IMR-90 (cell line): ENCODE data around the gene SH3RF3.

ENCODE experiments used
- CHD1 ChIP-seq: IDR thresholded peaks from 2 replicates; pipeline ENCODE4 v1.6.1; 2012; ENCODE audit warnings: low read depth, low read length, improper control_type of control experiment
- POLR2A ChIP-seq: IDR thresholded peaks from 2 replicates; pipeline ENCODE4 v1.6.1; 2012; ENCODE audit warnings: mild to moderate bottlenecking, low read depth, low read length
- RAD21 ChIP-seq: IDR thresholded peaks from 2 replicates; pipeline ENCODE4 v1.6.1; 2012; ENCODE audit warnings: low read length, improper control_type of control experiment
- SMC3 ChIP-seq: fragments of 150-350 bp; IDR thresholded peaks from 2 replicates; pipeline ENCODE4 v1.6.1; 2016; ENCODE audit warnings: low read depth, mild to moderate bottlenecking, antibody characterized with exemption, low read length, moderate library complexity
- TF ChIP-seq, protein P1 (sequence below): conservative IDR thresholded peaks from 2 replicates; pipeline ENCODE4 v1.5.1; 2012; ENCODE audit warnings: mild to moderate bottlenecking, low read depth, low read length, improper control_type of control experiment

DNA sequence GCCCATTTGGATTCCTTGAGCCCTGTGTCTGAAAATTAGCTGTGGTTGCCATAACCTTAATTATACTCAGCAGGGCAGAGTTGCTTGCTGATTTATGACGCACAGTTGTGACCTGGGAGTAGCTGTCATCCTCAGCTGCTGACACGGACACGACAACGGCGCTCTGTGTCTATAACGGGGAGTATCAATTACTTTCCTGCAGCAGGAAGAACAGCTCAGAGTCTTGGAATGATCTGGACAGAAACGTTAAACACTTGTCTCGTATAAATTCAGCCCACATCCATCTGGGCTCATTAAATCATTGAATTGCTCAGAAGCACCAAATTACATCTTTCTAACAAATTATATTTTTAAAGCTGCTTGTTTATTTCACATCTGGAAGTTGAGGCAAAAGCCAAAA is 368.5 kb downstream of the SH3RF3 start:
- TF ChIP-seq, protein P1, sequence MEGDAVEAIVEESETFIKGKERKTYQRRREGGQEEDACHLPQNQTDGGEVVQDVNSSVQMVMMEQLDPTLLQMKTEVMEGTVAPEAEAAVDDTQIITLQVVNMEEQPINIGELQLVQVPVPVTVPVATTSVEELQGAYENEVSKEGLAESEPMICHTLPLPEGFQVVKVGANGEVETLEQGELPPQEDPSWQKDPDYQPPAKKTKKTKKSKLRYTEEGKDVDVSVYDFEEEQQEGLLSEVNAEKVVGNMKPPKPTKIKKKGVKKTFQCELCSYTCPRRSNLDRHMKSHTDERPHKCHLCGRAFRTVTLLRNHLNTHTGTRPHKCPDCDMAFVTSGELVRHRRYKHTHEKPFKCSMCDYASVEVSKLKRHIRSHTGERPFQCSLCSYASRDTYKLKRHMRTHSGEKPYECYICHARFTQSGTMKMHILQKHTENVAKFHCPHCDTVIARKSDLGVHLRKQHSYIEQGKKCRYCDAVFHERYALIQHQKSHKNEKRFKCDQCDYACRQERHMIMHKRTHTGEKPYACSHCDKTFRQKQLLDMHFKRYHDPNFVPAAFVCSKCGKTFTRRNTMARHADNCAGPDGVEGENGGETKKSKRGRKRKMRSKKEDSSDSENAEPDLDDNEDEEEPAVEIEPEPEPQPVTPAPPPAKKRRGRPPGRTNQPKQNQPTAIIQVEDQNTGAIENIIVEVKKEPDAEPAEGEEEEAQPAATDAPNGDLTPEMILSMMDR: no peak
- TF ChIP-seq POLR2A: no peak
- TF ChIP-seq SMC3: 0 out of 2 replicates have a peak, but pooled peaks have one; percentile 1
- no peak for TF ChIP-seq CHD1
- no peak for TF ChIP-seq RAD21
